Prostate gland (tissue), 2 donors: Measurements from ENCODE around the gene RPL29.

Experiments
- POLR2A ChIP-seq: fragments of 450-650 bp; IDR thresholded peaks from one replicate; pipeline ENCODE4 v1.6.1; 2016; ENCODE audit warnings: antibody characterized with exemption, mild to moderate bottlenecking
- POLR2AphosphoS5 ChIP-seq: sonication (generic); formaldehyde crosslinking; IDR thresholded peaks from one replicate; pipeline ENCODE4 v1.6.1; 2017; ENCODE audit warnings: antibody characterized with exemption
- TF ChIP-seq, protein P1 (sequence below), 4 experiments: fragments of 200-600 bp in 2 of 4; fragments of 450-650 bp in 2 of 4; sonication (generic) in 2 of 4; IDR thresholded peaks; 1 replicate in 3 of 4; 2 replicates in 1 of 4; pipeline ENCODE4 v1.5.1; 2016 to 2019; ENCODE audit warnings: antibody characterized with exemption in 4 of 4, mild to moderate bottlenecking in 2 of 4, moderate library complexity in 2 of 4

DNA sequence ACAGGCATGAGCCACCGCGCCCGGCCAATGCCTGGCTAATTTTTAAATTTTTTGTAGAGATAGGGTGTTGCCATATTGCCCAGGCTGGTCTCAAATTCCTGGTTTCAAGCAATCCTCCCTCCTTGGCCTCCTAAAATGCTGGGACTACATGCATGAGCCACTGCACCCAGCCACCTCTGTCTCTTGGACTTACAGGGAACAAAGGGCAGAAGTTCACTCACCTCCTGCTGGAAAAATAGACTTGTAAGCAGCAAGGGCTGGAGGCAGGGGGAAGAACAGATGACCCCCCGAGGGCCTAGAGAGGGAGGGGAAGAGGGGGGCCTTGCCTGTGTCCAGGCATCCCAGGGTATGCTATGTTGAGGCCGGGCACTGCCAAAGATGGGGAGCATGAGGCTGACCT is 38.5 kb upstream of the RPL29 start:
- TF ChIP-seq POLR2A (no peak), POLR2AphosphoS5 (no peak)
- TF ChIP-seq, protein P1, sequence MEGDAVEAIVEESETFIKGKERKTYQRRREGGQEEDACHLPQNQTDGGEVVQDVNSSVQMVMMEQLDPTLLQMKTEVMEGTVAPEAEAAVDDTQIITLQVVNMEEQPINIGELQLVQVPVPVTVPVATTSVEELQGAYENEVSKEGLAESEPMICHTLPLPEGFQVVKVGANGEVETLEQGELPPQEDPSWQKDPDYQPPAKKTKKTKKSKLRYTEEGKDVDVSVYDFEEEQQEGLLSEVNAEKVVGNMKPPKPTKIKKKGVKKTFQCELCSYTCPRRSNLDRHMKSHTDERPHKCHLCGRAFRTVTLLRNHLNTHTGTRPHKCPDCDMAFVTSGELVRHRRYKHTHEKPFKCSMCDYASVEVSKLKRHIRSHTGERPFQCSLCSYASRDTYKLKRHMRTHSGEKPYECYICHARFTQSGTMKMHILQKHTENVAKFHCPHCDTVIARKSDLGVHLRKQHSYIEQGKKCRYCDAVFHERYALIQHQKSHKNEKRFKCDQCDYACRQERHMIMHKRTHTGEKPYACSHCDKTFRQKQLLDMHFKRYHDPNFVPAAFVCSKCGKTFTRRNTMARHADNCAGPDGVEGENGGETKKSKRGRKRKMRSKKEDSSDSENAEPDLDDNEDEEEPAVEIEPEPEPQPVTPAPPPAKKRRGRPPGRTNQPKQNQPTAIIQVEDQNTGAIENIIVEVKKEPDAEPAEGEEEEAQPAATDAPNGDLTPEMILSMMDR (IDR thresholded peaks at IDR 0.05): no peak
